GM23338 (cell line): ENCODE data around the gene DCTN5. TPM values are rescaled to one million over a fixed set of nuclear protein-coding genes. Genes with fewer than 3 reads are reported as not detected.

Source experiments
- ATAC-seq: fragments of 200-7000 bp; cut with Tn5 transposase; 3 replicates; pipeline ENCODE4 v1.9.1; 2020
- DNase-seq: peaks from one replicate; pipeline ENCODE4 v3.0.0-alpha.2; 2015; ENCODE audit warnings: low spot score
- H2AFZ ChIP-seq: fragments of 200-600 bp; sonication (generic); 2 replicates; pipeline ENCODE4 v1.8.0; 2016; ENCODE audit warnings: antibody characterized with exemption, mild to moderate bottlenecking, moderate library complexity
- H3F3A ChIP-seq: fragments of 200-600 bp; sonication (generic); replicated peaks from 2 replicates; pipeline ENCODE4 v1.8.0; 2017; ENCODE audit warnings: antibody characterized with exemption, mixed run types, low read depth
- H3K27ac ChIP-seq: fragments of 200-600 bp; sonication (generic); 2 replicates; pipeline ENCODE4 v1.6.1; 2016; ENCODE audit warnings: low read depth
- H3K27me3 ChIP-seq: fragments of 200-600 bp; sonication (generic); 2 replicates; pipeline ENCODE4 v1.8.0; 2016; ENCODE audit warnings: mild to moderate bottlenecking, mixed run types, moderate library complexity; ENCODE audit not compliant: insufficient read depth
- H3K36me3 ChIP-seq: fragments of 200-600 bp; sonication (generic); 2 replicates; pipeline ENCODE4 v1.8.0; 2016; ENCODE audit warnings: mild to moderate bottlenecking; ENCODE audit not compliant: insufficient read depth
- H3K4me1 ChIP-seq: fragments of 200-600 bp; sonication (generic); 2 replicates; pipeline ENCODE4 v1.8.0; 2016; ENCODE audit warnings: mild to moderate bottlenecking, moderate library complexity; ENCODE audit not compliant: insufficient read depth
- H3K4me2 ChIP-seq: fragments of 200-600 bp; sonication (generic); 2 replicates; pipeline ENCODE4 v1.7.1; 2017; ENCODE audit warnings: mixed run types
- H3K4me3 ChIP-seq: fragments of 200-600 bp; sonication (generic); 2 replicates; pipeline ENCODE4 v1.6.1; 2016; ENCODE audit warnings: mixed run types
- H3K79me2 ChIP-seq: fragments of 200-600 bp; sonication (generic); replicated peaks from 2 replicates; pipeline ENCODE4 v1.8.0; 2017; ENCODE audit warnings: mild to moderate bottlenecking; ENCODE audit not compliant: insufficient read depth
- H3K9me2 ChIP-seq: fragments of 200-600 bp; sonication (generic); 2 replicates; pipeline ENCODE4 v1.8.0; 2017; ENCODE audit not compliant: insufficient read depth
- H4K20me1 ChIP-seq: fragments of 200-600 bp; sonication (generic); replicated peaks from 2 replicates; pipeline ENCODE4 v1.8.0; 2017; ENCODE audit warnings: mild to moderate bottlenecking; ENCODE audit not compliant: insufficient read depth
- H3K27ac Mint-ChIP-seq: 2 replicates; pipeline ENCODE4 v1.8.0; 2020; ENCODE audit warnings: inconsistent platforms, mild to moderate bottlenecking, moderate library complexity, mixed read lengths
- H3K27me3 Mint-ChIP-seq: 3 replicates; pipeline ENCODE4 v1.8.0; 2022; ENCODE audit warnings: low read depth, mild to moderate bottlenecking, moderate library complexity, mixed read lengths, inconsistent platforms; ENCODE audit not compliant: insufficient read depth, poor library complexity
- H3K36me3 Mint-ChIP-seq: 3 replicates; pipeline ENCODE4 v1.8.0; 2021; ENCODE audit warnings: low read depth, mild to moderate bottlenecking, inconsistent platforms, moderate library complexity, mixed read lengths
- H3K4me1 Mint-ChIP-seq: 3 replicates; pipeline ENCODE4 v1.8.0; 2020; ENCODE audit warnings: mild to moderate bottlenecking, inconsistent platforms, mixed read lengths
- H3K4me3 Mint-ChIP-seq: 3 replicates; pipeline ENCODE4 v1.8.0; 2021; ENCODE audit warnings: moderate library complexity, mild to moderate bottlenecking, inconsistent platforms, mixed read lengths
- H3K9me3 Mint-ChIP-seq: 3 replicates; pipeline ENCODE4 v1.8.0; 2020; ENCODE audit warnings: moderate library complexity, mild to moderate bottlenecking, inconsistent platforms, mixed read lengths
- CREB1 ChIP-seq: fragments of 250-450 bp; sonication (Bioruptor Pico); IDR thresholded peaks from 2 replicates; pipeline ENCODE4 v1.5.0; 2020; ENCODE audit warnings: low read depth, mild to moderate bottlenecking, moderate library complexity
- EZH2 ChIP-seq: fragments of 200-600 bp; sonication (generic); IDR thresholded peaks from one replicate; pipeline ENCODE4 v1.8.0; 2017; ENCODE audit warnings: antibody characterized with exemption, mild to moderate bottlenecking, low read depth; ENCODE audit not compliant: unreplicated experiment
- EZH2phosphoT487 ChIP-seq: fragments of 200-600 bp; sonication (generic); IDR thresholded peaks from one replicate; pipeline ENCODE4 v1.8.1; 2018; ENCODE audit warnings: antibody characterized with exemption; ENCODE audit not compliant: unreplicated experiment
- JUNB ChIP-seq: IDR thresholded peaks from one replicate; pipeline ENCODE4 v1.6.1; 2016; ENCODE audit warnings: antibody characterized with exemption; ENCODE audit not compliant: unreplicated experiment
- NANOG ChIP-seq: IDR thresholded peaks from 2 replicates; pipeline ENCODE4 v1.6.1; 2016; ENCODE audit warnings: antibody characterized with exemption, borderline replicate concordance
- POLR2AphosphoS5 ChIP-seq: IDR thresholded peaks from 2 replicates; pipeline ENCODE4 v1.6.1; 2016; ENCODE audit warnings: antibody characterized with exemption, low read depth
- STAT1 ChIP-seq: IDR thresholded peaks from one replicate; pipeline ENCODE4 v1.6.1; 2016; ENCODE audit warnings: antibody characterized with exemption; ENCODE audit not compliant: unreplicated experiment
- ZNF114 ChIP-seq: fragments of 250-450 bp; sonication (Bioruptor Pico); IDR thresholded peaks from 2 replicates; pipeline ENCODE4 v1.5.0; 2020; ENCODE audit warnings: mild to moderate bottlenecking, moderate library complexity
- ZNF331 ChIP-seq: fragments of 250-450 bp; sonication (Bioruptor Pico); IDR thresholded peaks from 2 replicates; pipeline ENCODE4 v1.5.0; 2020; ENCODE audit warnings: low read depth, mild to moderate bottlenecking, moderate library complexity
- polyA plus RNA-seq: library from polyadenylated mRNA; unstranded; fragments of >200 nt; fragmentation: Nextera tagmentation; extraction: Ambion mirVana; gene quantifications from 2 replicates; pipeline ENCODE4 v1.2.1, GENCODE V29; 2016
- total RNA-seq: library from RNA; depleted of rRNA; stranded (reverse); fragments of >200 nt; shearing (Covaris generic); gene quantifications from 2 replicates; pipeline ENCODE4 v1.2.3, GENCODE V29; 2014
- TF ChIP-seq, protein P1 (sequence below): IDR thresholded peaks from 2 replicates; pipeline ENCODE4 v1.6.1; 2016; ENCODE audit warnings: antibody characterized with exemption
- TF ChIP-seq, protein P2 (sequence below), 2 experiments: fragments of 200-600 bp in 1 of 2; sonication (generic) in 1 of 2; conservative IDR thresholded peaks; 2 replicates each; pipeline versions ENCODE4 v1.5.1 to v1.6.1; 2016 to 2017; ENCODE audit warnings: antibody characterized with exemption in 2 of 2, low read depth in 2 of 2, mild to moderate bottlenecking in 2 of 2, moderate library complexity in 1 of 2
- TF ChIP-seq, protein P3 (sequence below): IDR thresholded peaks from one replicate; pipeline ENCODE4 v1.6.1; 2018; ENCODE audit warnings: antibody characterized with exemption; ENCODE audit not compliant: unreplicated experiment
- TF ChIP-seq, protein P4 (sequence below): fragments of 250-450 bp; sonication (Bioruptor Pico); IDR thresholded peaks from 2 replicates; pipeline ENCODE4 v1.5.0; 2020; ENCODE audit warnings: mild to moderate bottlenecking, moderate library complexity

The DCTN5 gene
- total and polyA plus RNA-seq, 2 experiments from 2014 or later, result 11.5 to 69.6 TPM

DNA sequence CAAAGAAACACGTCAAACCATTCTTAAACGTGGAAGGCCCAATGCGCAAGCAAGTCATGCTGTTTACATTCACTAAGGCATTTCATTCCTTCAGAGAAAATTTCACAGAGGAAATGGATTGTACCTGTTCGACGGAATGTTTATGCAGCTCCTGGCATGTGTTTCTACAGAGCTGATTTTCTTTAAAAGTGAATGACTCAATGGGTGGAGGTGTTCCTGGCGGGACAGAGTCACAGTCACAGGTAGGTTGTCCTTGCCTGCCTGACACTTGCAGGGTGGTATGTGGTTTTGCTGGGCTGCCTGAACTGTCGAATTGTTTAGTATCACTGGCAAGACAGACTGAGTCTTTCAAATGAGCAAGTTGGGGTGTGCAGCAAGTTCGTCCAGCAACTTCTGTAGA is 11.8 kb upstream of the DCTN5 start:
- no peak overlapping the region for H3K27ac Mint-ChIP-seq
- Histone ChIP-seq H3F3A (0 out of 2 replicates have a peak, but pooled peaks cover 3% of the 10 kb centered on the region), H3K36me3 (peaks cover 63% of the 10 kb centered on the region), H3K4me3 (no peak overlapping the region), H3K4me1 (no peaks in the 10 kb centered on the region), H4K20me1 (peaks cover 20% of the 10 kb centered on the region; the same call in 1 of the 2 replicates), H3K27ac (no peak overlapping the region), H3K79me2 (peaks cover 41% of the 10 kb centered on the region), H3K27me3 (no peaks in the 10 kb centered on the region), H3K4me2 (no peak overlapping the region), H2AFZ (no peak overlapping the region), H3K9me2 (no peaks in the 10 kb centered on the region)
- H3K4me3 Mint-ChIP-seq, result no peak overlapping the region
- H3K36me3 Mint-ChIP-seq, result peaks cover 70% of the 10 kb centered on the region
- ATAC-seq, result no peak
- no peaks in the 10 kb centered on the region for H3K27me3 Mint-ChIP-seq
- no peaks in the 10 kb centered on the region for H3K9me3 Mint-ChIP-seq
- no peak for DNase-seq
- no peaks in the 10 kb centered on the region for H3K4me1 Mint-ChIP-seq
- no peak for TF ChIP-seq NANOG
- TF ChIP-seq, protein P1, sequence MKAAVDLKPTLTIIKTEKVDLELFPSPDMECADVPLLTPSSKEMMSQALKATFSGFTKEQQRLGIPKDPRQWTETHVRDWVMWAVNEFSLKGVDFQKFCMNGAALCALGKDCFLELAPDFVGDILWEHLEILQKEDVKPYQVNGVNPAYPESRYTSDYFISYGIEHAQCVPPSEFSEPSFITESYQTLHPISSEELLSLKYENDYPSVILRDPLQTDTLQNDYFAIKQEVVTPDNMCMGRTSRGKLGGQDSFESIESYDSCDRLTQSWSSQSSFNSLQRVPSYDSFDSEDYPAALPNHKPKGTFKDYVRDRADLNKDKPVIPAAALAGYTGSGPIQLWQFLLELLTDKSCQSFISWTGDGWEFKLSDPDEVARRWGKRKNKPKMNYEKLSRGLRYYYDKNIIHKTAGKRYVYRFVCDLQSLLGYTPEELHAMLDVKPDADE, result no peak
- TF ChIP-seq ZNF114 (CRISPR knock-in tag), result no peak
- TF ChIP-seq POLR2AphosphoS5, result no peak
- TF ChIP-seq ZNF331 (CRISPR knock-in tag), result no peak
- TF ChIP-seq, protein P2, sequence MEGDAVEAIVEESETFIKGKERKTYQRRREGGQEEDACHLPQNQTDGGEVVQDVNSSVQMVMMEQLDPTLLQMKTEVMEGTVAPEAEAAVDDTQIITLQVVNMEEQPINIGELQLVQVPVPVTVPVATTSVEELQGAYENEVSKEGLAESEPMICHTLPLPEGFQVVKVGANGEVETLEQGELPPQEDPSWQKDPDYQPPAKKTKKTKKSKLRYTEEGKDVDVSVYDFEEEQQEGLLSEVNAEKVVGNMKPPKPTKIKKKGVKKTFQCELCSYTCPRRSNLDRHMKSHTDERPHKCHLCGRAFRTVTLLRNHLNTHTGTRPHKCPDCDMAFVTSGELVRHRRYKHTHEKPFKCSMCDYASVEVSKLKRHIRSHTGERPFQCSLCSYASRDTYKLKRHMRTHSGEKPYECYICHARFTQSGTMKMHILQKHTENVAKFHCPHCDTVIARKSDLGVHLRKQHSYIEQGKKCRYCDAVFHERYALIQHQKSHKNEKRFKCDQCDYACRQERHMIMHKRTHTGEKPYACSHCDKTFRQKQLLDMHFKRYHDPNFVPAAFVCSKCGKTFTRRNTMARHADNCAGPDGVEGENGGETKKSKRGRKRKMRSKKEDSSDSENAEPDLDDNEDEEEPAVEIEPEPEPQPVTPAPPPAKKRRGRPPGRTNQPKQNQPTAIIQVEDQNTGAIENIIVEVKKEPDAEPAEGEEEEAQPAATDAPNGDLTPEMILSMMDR (conservative IDR thresholded peaks at IDR 0.05; ENCODE audit: low read depth in 2 of 2), result no peak
- no peak for TF ChIP-seq STAT1
- TF ChIP-seq JUNB, result no peak
- no peak for TF ChIP-seq EZH2
- no peak for TF ChIP-seq EZH2phosphoT487
- TF ChIP-seq, protein P3, sequence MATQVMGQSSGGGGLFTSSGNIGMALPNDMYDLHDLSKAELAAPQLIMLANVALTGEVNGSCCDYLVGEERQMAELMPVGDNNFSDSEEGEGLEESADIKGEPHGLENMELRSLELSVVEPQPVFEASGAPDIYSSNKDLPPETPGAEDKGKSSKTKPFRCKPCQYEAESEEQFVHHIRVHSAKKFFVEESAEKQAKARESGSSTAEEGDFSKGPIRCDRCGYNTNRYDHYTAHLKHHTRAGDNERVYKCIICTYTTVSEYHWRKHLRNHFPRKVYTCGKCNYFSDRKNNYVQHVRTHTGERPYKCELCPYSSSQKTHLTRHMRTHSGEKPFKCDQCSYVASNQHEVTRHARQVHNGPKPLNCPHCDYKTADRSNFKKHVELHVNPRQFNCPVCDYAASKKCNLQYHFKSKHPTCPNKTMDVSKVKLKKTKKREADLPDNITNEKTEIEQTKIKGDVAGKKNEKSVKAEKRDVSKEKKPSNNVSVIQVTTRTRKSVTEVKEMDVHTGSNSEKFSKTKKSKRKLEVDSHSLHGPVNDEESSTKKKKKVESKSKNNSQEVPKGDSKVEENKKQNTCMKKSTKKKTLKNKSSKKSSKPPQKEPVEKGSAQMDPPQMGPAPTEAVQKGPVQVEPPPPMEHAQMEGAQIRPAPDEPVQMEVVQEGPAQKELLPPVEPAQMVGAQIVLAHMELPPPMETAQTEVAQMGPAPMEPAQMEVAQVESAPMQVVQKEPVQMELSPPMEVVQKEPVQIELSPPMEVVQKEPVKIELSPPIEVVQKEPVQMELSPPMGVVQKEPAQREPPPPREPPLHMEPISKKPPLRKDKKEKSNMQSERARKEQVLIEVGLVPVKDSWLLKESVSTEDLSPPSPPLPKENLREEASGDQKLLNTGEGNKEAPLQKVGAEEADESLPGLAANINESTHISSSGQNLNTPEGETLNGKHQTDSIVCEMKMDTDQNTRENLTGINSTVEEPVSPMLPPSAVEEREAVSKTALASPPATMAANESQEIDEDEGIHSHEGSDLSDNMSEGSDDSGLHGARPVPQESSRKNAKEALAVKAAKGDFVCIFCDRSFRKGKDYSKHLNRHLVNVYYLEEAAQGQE, result no peak
- TF ChIP-seq, protein P4, sequence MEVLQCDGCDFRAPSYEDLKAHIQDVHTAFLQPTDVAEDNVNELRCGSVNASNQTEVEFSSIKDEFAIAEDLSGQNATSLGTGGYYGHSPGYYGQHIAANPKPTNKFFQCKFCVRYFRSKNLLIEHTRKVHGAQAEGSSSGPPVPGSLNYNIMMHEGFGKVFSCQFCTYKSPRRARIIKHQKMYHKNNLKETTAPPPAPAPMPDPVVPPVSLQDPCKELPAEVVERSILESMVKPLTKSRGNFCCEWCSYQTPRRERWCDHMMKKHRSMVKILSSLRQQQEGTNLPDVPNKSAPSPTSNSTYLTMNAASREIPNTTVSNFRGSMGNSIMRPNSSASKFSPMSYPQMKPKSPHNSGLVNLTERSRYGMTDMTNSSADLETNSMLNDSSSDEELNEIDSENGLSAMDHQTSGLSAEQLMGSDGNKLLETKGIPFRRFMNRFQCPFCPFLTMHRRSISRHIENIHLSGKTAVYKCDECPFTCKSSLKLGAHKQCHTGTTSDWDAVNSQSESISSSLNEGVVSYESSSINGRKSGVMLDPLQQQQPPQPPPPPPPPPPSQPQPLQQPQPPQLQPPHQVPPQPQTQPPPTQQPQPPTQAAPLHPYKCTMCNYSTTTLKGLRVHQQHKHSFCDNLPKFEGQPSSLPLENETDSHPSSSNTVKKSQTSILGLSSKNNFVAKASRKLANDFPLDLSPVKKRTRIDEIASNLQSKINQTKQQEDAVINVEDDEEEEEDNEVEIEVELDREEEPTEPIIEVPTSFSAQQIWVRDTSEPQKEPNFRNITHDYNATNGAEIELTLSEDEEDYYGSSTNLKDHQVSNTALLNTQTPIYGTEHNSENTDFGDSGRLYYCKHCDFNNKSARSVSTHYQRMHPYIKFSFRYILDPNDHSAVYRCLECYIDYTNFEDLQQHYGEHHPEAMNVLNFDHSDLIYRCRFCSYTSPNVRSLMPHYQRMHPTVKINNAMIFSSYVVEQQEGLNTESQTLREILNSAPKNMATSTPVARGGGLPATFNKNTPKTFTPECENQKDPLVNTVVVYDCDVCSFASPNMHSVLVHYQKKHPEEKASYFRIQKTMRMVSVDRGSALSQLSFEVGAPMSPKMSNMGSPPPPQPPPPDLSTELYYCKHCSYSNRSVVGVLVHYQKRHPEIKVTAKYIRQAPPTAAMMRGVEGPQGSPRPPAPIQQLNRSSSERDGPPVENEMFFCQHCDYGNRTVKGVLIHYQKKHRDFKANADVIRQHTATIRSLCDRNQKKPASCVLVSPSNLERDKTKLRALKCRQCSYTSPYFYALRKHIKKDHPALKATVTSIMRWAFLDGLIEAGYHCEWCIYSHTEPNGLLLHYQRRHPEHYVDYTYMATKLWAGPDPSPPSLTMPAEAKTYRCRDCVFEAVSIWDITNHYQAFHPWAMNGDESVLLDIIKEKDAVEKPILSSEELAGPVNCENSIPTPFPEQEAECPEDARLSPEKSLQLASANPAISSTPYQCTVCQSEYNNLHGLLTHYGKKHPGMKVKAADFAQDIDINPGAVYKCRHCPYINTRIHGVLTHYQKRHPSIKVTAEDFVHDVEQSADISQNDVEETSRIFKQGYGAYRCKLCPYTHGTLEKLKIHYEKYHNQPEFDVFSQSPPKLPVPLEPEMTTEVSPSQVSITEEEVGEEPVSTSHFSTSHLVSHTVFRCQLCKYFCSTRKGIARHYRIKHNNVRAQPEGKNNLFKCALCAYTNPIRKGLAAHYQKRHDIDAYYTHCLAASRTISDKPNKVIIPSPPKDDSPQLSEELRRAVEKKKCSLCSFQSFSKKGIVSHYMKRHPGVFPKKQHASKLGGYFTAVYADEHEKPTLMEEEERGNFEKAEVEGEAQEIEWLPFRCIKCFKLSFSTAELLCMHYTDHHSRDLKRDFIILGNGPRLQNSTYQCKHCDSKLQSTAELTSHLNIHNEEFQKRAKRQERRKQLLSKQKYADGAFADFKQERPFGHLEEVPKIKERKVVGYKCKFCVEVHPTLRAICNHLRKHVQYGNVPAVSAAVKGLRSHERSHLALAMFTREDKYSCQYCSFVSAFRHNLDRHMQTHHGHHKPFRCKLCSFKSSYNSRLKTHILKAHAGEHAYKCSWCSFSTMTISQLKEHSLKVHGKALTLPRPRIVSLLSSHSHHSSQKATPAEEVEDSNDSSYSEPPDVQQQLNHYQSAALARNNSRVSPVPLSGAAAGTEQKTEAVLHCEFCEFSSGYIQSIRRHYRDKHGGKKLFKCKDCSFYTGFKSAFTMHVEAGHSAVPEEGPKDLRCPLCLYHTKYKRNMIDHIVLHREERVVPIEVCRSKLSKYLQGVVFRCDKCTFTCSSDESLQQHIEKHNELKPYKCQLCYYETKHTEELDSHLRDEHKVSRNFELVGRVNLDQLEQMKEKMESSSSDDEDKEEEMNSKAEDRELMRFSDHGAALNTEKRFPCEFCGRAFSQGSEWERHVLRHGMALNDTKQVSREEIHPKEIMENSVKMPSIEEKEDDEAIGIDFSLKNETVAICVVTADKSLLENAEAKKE (CRISPR knock-in tag), result no peak
- TF ChIP-seq CREB1, result no peak
